Thymus (tissue), 11 donors: Measurements from ENCODE around the gene CDAN1. TPM values are rescaled to one million over a fixed set of nuclear protein-coding genes. Genes with fewer than 3 reads are reported as not detected.
A peak's percentile ranks its signal among the peaks of the same experiment; 100 is the strongest.

Source experiments
- DNase-seq, 9 donors: peaks; one replicate each; pipeline ENCODE4 v3.0.0-alpha.2; 2013; ENCODE audit warnings: low spot score in 9 of 9, low read depth in 6 of 9, missing footprints in 1 of 9
- H3K27ac ChIP-seq, 2 donors: one replicate each; pipeline ENCODE4 v1.5.1; 2013; ENCODE audit warnings: control low read depth in 1 of 2, low read depth in 1 of 2, low read length in 1 of 2, mild to moderate bottlenecking in 1 of 2, moderate library complexity in 1 of 2
- H3K27me3 ChIP-seq, 2 donors: one replicate each; pipeline ENCODE4 v1.5.1; 2013; ENCODE audit warnings: low read length in 1 of 2; ENCODE audit not compliant: control insufficient read depth in 2 of 2, insufficient read depth in 1 of 2
- H3K36me3 ChIP-seq, 2 donors: one replicate each; pipeline ENCODE4 v1.5.1; 2013; ENCODE audit warnings: low read length in 1 of 2, mild to moderate bottlenecking in 1 of 2, moderate library complexity in 1 of 2; ENCODE audit not compliant: control insufficient read depth in 2 of 2, insufficient read depth in 2 of 2
- H3K4me1 ChIP-seq, 2 donors: one replicate each; pipeline ENCODE4 v1.5.1; 2013; ENCODE audit warnings: low read length in 2 of 2; ENCODE audit not compliant: control insufficient read depth in 2 of 2, insufficient read depth in 2 of 2
- H3K4me3 ChIP-seq, 2 donors: one replicate each; pipeline ENCODE4 v1.5.1; 2013; ENCODE audit warnings: low read length in 2 of 2, control low read depth in 1 of 2, mild to moderate bottlenecking in 1 of 2
- H3K9me3 ChIP-seq, 2 donors: one replicate each; pipeline ENCODE4 v1.5.1; 2013; ENCODE audit warnings: low read length in 1 of 2, mild to moderate bottlenecking in 1 of 2; ENCODE audit not compliant: control insufficient read depth in 2 of 2, insufficient read depth in 1 of 2
- WGBS: extraction: QIAGEN DNeasy Blood & Tissue Kit; methylation state at CpG from one replicate; pipeline ENCODE4 v1.1.7; 2013; 5-methylcytosine and 5-hydroxymethylcytosine counted together
- polyA plus RNA-seq: library from polyadenylated mRNA; stranded (reverse); fragments of 200-250 nt; gene quantifications from one replicate; pipeline ENCODE4 v1.2.3, GENCODE V29; 2013
- total RNA-seq: library from RNA; stranded (reverse); fragments of 120-200 nt; gene quantifications from one replicate; pipeline ENCODE4 v1.2.4, GENCODE V29; 2013
- donor health status: healthy.

The CDAN1 gene
- total and polyA plus RNA-seq, 2 donors = 8.1 to 14.8 TPM

DNA sequence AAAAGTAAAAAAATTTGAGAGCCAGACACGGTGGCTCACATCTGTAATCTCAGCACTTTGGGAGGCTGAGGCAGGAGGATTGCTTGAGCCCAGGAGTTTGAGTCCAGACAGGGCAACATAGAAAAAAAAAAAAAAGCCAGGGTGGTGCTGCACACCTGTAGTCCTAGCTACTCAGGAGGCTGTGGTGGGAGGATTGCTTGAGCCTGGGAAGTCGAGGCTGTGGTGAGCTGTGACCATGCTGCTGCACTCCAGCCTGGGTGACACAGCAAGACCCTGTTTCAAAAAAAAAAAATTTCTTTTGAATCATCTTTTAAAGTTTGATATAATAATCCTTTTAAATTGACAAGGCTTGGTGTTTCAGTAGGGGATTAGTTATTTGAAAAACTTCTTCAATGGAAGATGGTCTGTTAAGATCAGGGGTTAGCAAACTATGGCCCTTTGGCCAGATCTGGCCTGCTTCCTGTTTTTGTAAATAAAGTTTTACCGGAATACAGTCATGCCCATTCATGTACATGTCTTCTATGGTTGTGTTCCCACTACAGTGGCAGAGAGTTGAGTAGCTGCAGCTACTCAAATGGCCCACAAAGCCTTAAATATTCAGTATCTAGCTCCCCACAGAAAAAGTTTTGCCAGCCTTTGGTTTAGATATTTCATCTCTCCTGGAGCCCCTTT lies 28.9 kb downstream of the CDAN1 start:
- Histone ChIP-seq H3K36me3 (peaks cover 0 to 3% of the 10 kb centered on the region in 2 donors), H3K27ac (no peak overlapping the region), H3K9me3 (no peaks in the 10 kb centered on the region), H3K27me3 (no peaks in the 10 kb centered on the region), H3K4me1 (no peaks in the 10 kb centered on the region), H3K4me3 (no peak overlapping the region)
- no peak for DNase-seq
- WGBS = 84% methylated on average over 3 of the region's 3 CpGs

DNA sequence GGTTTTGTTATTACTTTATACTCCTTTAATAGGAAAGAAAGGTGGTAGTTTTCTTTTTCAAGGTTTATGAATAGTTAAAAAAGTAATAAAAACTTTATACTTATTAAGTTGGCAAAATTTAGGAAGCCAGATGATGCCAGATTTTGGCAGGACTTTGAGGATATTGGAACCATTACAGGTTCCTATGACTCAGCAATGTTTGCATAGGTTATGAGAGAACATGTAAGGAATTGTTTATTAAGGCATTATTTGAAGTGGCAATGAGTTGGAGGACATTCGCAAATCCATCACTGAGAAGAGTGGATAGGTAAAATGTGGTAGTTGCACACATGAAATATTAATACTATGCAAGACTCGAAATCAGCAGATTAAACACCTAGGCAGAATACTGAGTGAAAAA lies 29.9 kb downstream of the CDAN1 start:
- DNase-seq = no peak
- WGBS = 98% methylated on average over 2 of the region's 2 CpGs
- no peak overlapping the region for H3K27ac ChIP-seq

GRCh38 chr15:42705336-42705735 lies 31.6 kb downstream of the CDAN1 start:
- H3K27me3 ChIP-seq = no peaks in the 10 kb centered on the region
- peaks cover 0 to 3% of the 10 kb centered on the region in 2 donors for H3K36me3 ChIP-seq
- H3K27ac ChIP-seq = no peak overlapping the region
- DNase-seq = no peak
- no peaks in the 10 kb centered on the region for H3K9me3 ChIP-seq
- 98% methylated on average over 5 of the region's 5 CpGs for WGBS
- H3K4me3 ChIP-seq = no peak overlapping the region
- H3K4me1 ChIP-seq = no peaks in the 10 kb centered on the region

More for the DNA sequence above, 29.9 kb downstream of the CDAN1 start:
- Histone ChIP-seq H3K27me3 (no peaks in the 10 kb centered on the region), H3K4me3 (no peak overlapping the region), H3K4me1 (no peaks in the 10 kb centered on the region), H3K36me3 (peaks cover 0 to 3% of the 10 kb centered on the region in 2 donors), H3K9me3 (no peaks in the 10 kb centered on the region)

- Histone ChIP-seq H3K27me3 (no peaks in the 10 kb centered on the region), H3K9me3 (no peaks in the 10 kb centered on the region), H3K27ac (no peak overlapping the region), H3K4me3 (no peak overlapping the region), H3K4me1 (no peaks in the 10 kb centered on the region), H3K36me3 (peaks cover 0 to 3% of the 10 kb centered on the region in 2 donors)
- 44% methylated on average over 4 of the region's 4 CpGs for WGBS
- DNase-seq = peak; percentile 13 to 80 (median 55)
Measured at GRCh38 chr15:42704492-42704926, 32.4 kb downstream of the CDAN1 start.

DNA sequence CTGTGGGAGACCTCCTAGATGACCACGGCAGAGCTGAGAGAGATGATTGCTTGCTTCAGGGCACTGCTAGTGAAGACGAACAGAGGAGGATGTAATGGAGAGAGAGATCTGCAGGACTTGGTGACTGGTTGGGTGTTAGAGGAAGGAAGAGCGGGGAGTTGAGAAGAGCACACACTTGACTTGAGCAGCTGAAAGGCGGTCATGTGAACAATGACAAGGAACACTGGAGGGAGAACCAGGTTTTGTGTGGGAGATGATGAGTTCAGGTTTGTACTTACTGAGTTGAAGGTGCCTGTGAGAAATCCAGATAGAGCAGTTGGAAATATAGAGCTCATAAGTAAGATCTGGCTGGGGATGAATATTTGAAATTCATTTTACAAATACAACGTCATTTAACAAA lies 40.3 kb downstream of the CDAN1 start:
- no peak overlapping the region for H3K27ac ChIP-seq
- no peaks in the 10 kb centered on the region for H3K4me1 ChIP-seq
- no peaks in the 10 kb centered on the region for H3K9me3 ChIP-seq
- H3K27me3 ChIP-seq = no peaks in the 10 kb centered on the region
- no peak for DNase-seq
- 96% methylated on average over 5 of the region's 5 CpGs for WGBS
- no peak overlapping the region for H3K4me3 ChIP-seq
- H3K36me3 ChIP-seq = no peaks in the 10 kb centered on the region

DNA sequence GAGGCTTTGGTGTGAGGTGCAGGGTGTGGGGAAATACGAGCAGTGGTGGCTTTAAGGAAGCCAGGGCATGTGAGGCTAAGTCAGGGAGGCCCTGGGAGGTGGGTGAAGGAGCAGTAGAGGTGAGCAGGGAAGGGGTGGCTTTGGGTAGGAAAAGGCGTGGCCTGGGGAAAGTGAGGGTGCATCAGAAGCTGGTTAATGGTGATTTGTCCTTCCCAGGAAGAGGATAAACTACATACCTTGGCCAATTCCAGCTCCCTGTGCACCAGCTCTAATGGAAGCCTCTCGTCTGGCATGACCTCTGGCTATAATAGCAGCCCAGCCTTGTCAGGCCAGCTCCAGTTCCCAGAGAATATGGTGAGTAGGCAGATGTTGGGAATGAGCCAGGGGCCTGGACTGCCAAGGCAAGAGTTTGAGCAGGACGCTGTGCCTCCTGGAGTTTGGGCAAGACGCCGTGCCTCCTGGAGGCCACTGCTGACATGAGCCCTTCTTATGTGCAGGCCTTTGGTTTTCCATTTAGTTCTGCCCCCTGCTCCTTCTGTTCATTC lies 41.3 kb downstream of the CDAN1 start:
- H3K4me1 ChIP-seq = peaks cover 0 to 10% of the 10 kb centered on the region in 2 donors
- no peak overlapping the region for H3K27ac ChIP-seq
- no peaks in the 10 kb centered on the region for H3K9me3 ChIP-seq
- H3K4me3 ChIP-seq = no peak overlapping the region
- WGBS = 97% methylated on average over 6 of the region's 6 CpGs
- no peaks in the 10 kb centered on the region for H3K36me3 ChIP-seq
- DNase-seq = no peak
- no peaks in the 10 kb centered on the region for H3K27me3 ChIP-seq

DNA sequence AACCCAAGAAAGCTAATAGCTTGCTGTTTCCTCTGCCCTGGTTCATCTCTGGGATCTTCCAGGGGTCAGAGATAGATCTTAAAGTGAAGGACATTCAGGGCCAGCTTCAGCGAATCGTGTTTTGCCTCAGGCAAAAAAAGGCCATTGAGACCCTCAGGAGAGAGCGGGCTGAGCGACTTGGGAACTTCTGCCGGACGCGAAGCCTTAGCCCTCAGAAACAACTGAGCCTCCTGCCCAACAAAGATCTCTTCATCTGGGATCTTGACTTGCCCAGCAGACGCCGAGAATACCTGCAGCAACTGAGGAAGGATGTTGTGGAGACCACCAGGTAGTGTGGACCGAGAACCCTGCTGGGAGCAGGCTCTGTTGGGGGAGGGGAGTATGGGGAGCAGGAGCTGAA lies 42.5 kb downstream of the CDAN1 start:
- H3K4me3 ChIP-seq = no peak overlapping the region
- no peaks in the 10 kb centered on the region for H3K9me3 ChIP-seq
- H3K4me1 ChIP-seq = peaks cover 0 to 11% of the 10 kb centered on the region in 2 donors
- H3K27ac ChIP-seq = no peak overlapping the region
- H3K36me3 ChIP-seq = no peaks in the 10 kb centered on the region
- no peaks in the 10 kb centered on the region for H3K27me3 ChIP-seq
- DNase-seq = no peak
- WGBS = 99% methylated on average over 10 of the region's 10 CpGs

GRCh38 chr15:42693942-42694341 lies 43.0 kb downstream of the CDAN1 start:
- Histone ChIP-seq H3K27me3 (no peaks in the 10 kb centered on the region), H3K36me3 (no peaks in the 10 kb centered on the region), H3K4me3 (no peak overlapping the region), H3K4me1 (peaks cover 0 to 11% of the 10 kb centered on the region in 2 donors), H3K27ac (no peak overlapping the region), H3K9me3 (no peaks in the 10 kb centered on the region)
- no peak for DNase-seq
- 96% methylated on average over 6 of the region's 6 CpGs for WGBS

DNA sequence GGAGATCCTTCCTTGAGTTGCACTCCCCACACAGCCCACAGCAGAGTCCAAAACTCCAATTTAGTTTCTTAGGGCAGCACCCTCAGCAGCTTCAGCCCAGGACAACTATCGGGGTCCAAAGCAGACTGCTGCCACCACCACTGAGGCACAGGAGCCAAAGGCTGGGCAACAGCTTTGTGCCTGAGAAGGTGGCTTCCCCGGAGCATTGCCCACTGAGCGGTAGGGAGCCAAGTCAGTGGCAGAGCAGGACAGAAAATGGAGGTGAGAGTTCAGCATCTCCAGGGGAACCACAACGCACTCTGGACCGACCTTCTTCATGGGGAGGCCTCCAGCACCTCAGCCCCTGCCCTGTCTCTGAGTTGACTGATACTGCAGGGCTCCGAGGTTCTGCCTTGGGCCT lies 43.4 kb downstream of the CDAN1 start:
- no peak overlapping the region for H3K4me3 ChIP-seq
- H3K36me3 ChIP-seq = no peaks in the 10 kb centered on the region
- no peaks in the 10 kb centered on the region for H3K27me3 ChIP-seq
- H3K9me3 ChIP-seq = no peaks in the 10 kb centered on the region
- H3K4me1 ChIP-seq = peaks cover 0 to 11% of the 10 kb centered on the region in 2 donors
- DNase-seq = no peak
- no peak overlapping the region for H3K27ac ChIP-seq
- 98% methylated on average over 6 of the region's 6 CpGs for WGBS
